OCI-LY7 (cell line): Measurements from ENCODE around the gene IER5L.

Source experiments
- EZH2phosphoT487 ChIP-seq: fragments of 200-600 bp; sonication (generic); IDR thresholded peaks from 2 replicates; pipeline ENCODE4 v1.6.1; 2018; ENCODE audit warnings: low read depth, borderline replicate concordance, mild to moderate bottlenecking, mixed run types, antibody characterized with exemption, low read length, moderate library complexity, mixed read lengths
- TF ChIP-seq, protein P1 (sequence below): fragments of 200-600 bp; sonication (generic); conservative IDR thresholded peaks from 2 replicates; pipeline ENCODE4 v1.5.1; 2014; ENCODE audit warnings: mild to moderate bottlenecking, antibody characterized with exemption, low read length, moderate library complexity, mixed read lengths

DNA sequence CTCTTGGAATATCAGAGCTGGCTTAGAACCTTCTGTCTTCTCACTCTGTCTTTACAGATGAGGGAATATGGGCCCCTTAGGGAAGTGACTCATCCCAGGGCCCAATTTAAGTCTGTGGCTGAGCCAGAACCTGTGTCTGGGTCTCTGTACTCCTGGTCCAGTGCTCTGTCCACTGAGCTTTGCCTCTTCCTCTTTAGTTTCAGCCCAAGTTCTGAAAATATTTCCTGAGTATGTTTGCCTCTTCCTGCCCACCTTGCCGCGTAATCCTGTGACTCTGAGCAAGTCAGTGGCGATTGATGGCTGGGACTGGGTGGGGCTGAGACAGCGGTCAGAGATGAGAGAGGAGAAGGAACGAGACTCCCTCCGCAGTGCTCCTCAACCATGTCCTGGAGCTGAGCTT is 7.8 kb downstream of the IER5L start:
- TF ChIP-seq, protein P1, sequence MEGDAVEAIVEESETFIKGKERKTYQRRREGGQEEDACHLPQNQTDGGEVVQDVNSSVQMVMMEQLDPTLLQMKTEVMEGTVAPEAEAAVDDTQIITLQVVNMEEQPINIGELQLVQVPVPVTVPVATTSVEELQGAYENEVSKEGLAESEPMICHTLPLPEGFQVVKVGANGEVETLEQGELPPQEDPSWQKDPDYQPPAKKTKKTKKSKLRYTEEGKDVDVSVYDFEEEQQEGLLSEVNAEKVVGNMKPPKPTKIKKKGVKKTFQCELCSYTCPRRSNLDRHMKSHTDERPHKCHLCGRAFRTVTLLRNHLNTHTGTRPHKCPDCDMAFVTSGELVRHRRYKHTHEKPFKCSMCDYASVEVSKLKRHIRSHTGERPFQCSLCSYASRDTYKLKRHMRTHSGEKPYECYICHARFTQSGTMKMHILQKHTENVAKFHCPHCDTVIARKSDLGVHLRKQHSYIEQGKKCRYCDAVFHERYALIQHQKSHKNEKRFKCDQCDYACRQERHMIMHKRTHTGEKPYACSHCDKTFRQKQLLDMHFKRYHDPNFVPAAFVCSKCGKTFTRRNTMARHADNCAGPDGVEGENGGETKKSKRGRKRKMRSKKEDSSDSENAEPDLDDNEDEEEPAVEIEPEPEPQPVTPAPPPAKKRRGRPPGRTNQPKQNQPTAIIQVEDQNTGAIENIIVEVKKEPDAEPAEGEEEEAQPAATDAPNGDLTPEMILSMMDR, result no peak
- no peak for TF ChIP-seq EZH2phosphoT487
